NCI-H1092 (cell line): ENCODE results near the gene CD226.
"Not testable (repeated sequence)": the region's sequence is repeated elsewhere in the genome, so short reads cannot be mapped to it uniquely, and the experiment has no call there.

Source experiments
- DNase-seq: peaks from one replicate; lab custom pipeline; 2025; lab: John Stamatoyannopoulos, UW

CD226 gene

DNA sequence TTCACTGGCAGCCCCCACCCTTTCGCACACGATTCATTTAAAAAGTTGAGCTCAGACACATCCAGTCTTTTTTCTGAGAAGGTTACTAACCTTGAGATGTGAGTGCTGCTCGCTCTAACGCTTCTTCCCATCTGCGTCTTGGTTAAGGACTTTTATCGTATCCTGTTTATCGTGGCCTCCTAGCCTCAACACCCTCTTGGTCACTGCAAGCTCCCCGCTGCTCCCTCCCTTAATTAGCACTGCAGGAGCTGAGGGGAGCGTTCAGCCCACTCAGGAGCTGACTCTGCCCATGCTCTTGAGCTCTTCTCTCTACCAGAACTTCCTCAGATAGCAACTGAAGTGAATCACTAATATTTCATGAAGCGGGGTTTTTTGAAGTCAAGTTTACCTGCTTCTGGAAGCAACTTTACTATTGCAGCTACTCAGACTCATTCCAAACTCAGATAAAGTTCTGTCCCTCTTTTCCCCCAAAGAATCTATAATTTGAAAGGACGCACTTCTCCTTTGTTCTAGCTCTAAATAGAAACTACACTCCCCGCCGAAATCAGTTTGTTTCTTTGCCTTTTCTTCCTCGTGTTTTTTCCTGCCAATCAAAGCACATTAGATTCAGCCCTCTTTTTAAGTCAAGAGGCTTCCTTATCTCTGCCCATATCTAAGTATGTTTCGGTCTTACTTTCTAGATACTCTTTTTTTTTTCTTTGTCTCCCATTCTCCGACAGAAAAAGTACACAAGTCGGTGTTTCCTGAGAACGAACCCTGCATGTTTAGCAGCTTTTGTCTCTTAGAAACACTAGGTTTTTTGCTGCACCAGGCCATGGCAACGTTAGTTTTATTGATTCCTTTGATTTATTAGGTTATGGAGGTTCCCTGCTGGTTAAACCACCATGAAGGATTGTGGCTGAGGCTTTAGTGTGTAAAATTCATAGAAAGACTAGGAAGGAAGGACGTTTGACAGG is 9.3 kb upstream of the CD226 start:
- no peak for DNase-seq

DNA sequence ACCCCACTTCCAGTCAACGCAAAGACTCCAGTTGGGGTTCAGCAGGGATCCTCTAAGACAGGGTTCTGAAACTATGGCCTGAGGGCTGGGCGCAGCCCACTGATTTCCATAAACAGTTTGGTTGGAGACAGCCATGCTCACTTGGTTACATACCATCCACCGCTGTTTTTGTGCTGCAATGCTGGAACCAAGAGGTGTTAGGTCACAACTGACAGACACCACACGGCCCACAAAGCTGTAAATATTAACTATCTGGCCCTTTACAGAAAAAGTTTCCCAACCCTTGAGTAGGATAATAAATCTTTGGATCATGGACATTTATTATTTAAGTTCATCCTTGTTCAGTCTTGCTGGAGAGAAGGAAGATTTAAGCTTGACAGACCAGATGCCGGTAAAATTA is 8.4 kb upstream of the CD226 start:
- no peak for DNase-seq

DNA sequence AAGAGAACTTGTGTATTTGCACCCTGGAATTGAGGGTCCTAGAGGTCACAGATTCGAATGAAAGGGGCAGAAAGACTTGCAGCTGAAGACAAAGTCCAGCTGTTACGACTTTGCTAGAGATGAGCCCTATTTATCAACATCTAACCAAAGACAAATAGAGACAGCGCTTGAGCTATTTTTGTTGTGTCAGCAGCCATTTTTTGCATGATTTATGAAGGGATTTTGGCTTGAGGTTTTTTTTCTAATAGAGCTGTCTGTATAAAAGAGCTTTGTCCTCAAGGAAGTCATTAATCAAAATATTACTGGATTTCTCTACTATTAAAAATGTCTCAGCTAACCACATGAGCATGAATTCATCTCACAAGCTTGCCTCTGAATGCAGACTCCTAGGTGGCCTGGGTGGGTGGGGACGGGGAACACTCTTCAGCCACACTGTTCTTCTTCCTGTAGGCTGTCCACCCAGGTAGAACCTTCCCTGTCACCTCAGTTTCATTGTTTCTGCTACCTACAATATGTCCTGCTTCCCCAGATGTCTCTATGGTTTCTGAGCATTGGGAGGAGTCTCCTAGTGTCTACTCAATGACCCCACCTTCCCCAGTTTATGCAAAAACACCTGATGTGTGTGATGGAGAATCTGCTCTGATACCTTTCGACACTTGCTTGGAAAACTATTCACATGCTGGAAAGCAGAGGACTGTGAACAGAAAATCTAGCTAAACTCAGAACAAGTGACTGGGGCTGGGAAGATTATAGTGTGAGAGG is 7.2 kb upstream of the CD226 start:
- no peak for DNase-seq

DNA sequence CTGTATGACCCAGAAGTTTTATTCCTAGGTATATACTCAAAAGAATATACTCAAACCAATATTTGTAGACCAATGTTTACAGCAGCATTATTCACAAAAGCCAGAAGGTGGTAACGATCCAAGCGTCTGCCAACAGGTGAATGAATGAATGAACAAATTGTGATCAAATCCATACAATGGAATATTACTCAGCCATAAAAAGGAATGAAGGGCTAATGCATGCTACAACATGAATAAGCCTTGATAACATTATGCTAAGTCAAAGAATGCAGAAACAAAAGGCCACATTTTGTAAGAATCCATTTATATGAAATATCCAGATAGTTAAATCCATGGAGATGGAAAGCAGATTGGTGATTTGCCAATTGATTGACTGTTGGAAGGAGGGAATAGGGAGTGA is 5.5 kb upstream of the CD226 start:
- no peak for DNase-seq

DNA sequence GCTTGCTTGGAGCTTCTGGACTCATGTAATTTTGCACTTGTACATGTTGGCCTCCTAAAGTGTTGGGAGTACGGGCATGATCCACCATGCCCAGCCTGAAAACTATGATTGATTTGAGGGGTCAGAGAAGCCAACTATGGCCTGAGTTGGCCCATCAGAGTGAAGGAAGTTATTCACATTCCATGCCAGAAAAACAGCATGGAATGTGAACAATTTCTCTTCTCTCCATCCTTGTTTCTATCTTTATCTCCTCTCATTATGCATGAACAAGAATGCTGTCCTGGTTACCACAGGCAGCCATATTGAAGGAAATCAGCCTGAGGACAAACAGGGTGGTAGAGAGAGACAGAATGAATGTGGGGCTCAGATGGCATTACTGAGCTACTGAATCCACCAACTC is 3.5 kb upstream of the CD226 start:
- DNase-seq: no peak

DNA sequence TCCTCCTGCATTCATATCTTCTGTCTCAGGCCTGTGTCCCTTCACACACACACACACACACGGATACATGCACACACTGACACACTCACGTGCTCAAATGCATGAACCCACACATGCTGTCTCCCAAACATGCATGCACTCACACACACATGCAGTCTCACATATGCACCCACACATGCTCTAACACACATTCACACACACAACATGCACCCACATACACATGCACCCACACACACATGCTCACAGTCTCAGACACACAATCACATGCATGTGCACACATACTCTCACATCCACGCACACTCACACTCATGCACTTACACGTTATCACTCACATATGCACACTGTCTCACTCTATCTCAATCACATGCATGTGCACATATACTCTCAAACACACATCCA is 1.9 kb upstream of the CD226 start:
- no peak for DNase-seq

DNA sequence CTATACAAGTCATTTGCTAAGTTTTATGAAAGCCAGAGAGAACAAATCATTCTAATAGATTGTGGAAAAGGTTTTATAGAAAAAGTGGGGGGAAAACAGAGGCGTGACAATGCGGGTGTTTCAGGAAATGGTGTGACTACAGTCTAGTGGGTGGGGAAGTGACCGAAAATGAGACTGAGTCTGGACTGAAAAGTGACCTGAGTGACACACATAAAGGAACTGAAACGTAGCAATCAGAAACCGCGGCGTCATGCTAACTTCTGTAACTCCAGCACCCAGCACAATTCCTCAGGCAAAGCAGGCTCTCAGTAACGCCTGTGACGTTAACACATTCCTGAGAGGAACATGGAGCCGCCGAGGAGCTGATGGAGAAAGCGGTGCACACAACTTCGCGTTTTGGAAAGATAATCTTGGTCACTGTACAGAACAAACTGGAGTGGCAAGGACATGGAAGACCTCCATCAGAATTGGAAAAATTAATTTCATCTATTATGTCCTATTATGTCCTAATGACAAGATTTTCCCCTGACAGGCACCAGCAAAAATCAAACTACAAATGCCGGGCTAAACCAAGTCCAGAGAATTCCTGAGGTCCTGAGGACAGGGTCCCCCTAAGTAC is 1.4 kb upstream of the CD226 start:
- no peak for DNase-seq

DNA sequence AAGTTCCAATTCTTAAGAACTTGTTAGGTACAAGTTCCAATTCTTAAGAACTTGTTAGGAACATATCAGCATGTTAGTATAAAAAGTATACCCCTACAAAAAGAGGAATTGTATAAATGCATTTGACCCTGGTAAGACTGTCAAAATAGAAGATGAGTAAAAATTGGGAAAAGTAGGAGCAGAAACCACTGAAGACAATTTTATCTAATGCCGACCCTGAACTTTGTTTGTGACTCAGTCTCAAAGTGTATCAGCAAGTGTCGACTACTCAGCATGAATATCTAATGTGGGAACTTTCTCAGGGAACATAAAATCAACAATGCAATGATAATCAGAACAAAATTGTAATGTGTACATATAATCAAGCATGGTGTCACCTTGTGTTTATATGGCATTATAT is 583 bp upstream of the CD226 start:
- DNase-seq: no peak

DNA sequence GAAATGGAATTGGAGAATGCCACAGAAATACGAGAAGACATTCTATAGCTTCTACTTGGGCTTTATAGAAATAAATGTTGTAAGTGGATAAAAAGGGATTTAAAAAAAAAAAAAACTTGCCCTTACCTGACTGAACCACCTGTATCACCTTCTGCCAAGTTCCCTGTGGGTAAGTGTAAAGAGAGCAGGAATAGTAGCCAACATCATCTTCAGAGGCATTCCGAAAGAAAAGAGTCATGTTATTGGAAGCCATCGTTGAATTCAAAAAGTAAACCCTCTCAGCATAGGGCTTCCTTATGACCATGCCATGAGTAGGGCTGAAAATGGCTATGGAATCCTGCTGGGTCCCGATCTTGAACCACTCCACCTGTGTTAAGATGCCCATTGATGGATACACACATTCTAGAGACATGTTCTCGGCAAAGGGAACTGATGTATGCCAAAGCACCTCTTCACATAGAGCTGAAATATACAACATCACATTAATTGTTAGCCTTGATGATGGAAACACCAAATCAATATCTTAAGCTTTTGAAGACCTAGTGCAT is 991 bp downstream of the CD226 start:
- DNase-seq: no peak

DNA sequence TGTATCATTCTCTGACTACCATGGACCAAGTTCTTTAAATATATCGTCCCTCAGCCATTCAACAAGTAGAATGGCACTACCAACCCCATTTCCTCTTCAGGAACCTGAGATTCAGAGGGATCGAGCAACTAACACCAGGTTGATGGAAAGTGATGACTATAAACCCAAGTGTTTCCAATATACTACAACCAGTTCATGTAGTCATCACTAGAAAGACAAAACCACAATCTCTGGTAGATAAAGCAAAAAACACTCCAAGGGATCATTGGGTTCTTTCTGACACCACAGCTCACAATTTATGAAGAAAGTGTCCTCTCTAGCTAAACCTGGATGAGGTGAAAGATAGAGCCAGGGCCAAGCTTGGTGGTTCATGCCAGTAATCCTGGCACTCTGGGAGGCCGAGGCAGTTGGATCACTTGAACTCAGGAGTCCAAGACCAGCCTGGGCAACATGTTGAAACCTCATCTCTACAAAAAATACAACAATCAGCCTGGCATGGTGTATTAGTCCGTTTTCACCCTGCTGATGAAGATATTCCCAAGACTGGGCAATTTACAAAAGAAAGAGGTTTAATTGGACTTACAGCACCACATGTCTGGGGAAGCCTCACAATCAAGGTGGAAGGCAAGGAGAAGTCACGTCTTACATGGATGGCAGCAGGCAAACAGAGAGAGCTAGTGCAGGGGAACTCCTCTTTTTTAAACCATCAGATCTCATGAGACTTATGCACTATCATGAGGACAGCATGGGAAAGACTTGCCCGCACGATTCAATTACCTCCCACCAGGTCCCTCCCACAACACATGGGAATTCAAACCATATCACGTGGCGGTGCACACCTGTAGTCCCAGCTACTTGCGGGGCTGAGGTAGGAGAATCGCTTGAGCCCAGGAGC is 2.2 kb downstream of the CD226 start:
- no peak for DNase-seq

DNA sequence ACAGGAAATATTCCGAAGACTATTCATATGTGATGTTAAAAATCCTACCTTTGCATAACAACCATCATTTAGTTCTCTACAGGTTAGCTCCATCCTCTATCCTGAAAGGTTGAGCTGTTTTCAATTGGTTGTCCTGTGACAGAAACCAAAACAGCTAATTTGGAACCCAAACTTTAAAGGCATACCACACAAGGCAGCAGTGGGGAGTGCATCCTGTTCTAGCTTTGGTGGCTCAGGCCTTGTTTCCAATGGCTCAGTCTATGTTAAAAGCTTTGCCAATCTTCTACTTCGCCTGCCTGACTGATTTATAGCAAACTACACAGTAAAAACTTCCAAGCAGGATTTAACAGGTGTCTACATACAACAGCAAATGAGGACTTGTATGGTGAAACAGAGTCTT is 3.2 kb downstream of the CD226 start:
- no peak for DNase-seq

DNA sequence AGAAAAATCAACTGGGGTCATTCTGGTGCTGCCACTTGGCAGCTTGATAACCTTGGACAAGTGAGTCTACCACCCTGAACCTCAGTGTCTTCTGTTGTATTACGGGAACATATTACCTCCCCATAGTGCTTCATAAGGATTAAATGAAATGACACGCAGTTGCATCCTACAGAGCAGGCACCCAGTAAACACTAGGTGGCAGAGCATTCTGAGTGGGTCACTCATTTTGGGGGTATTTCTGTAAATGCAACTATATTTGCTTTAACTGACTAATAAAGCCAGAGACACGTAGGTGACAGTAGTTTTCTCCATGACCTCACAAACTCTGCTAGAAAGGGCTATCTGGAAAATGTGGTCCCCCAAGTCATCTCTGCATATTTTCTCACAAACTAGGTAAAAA is 4.7 kb downstream of the CD226 start:
- DNase-seq: no peak

DNA sequence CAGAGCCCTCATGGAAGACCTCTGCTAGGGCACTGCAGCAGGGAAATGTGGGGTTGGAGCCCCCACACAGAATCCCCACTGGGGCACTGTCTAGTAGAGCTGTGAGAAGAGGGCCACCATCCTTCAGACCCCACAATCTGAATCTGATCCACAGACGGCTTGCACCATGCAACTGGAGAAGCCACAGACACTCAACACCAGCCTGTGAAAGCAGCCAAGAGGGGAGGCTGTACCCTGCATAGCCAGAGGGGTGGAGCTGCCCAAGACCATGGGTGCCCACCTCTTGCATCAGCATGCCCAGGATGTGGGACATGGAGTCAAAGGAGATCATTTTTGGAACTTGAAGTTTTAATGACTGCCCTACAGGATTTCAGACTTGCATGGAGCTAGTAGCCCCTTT is 6.5 kb downstream of the CD226 start:
- DNase-seq: no peak

DNA sequence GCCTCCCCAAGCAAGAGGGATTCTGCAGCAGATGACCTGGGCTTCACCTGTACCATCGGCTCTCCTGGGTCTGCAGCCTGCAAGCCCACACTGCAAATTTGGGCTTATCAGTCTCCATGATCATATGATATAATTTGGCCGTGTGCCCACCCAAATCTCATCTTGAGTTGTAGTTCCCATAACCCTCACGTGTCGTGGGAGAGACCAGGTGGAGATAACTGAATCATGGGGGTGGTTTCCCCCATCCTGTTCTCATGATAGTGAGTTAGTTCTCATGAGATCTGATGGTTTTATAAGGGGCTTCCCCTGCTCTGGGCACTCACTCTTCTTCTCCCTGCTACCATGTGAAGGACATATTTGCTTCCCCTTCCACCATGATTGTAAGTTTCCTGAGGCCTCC is 7.9 kb downstream of the CD226 start:
- DNase-seq: not testable (repeated sequence)

DNA sequence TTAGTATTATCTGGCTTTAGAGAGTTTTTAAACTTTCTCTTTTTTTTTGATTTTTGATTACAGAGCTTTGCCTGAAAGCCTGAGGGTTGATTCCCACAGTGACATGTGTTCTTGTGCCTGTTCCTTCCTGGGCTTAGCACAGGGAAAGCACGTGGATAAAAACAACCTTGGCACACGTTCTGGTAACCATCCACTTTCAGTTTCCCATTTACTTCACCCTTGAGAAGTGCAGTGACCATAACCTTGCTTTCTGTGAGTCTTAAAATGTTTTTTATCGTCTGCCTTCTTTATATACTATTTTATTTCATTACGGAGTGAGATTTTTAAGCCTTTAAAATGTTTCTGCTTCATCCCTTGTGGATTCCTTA is 11.5 kb downstream of the CD226 start:
- DNase-seq: no peak

DNA sequence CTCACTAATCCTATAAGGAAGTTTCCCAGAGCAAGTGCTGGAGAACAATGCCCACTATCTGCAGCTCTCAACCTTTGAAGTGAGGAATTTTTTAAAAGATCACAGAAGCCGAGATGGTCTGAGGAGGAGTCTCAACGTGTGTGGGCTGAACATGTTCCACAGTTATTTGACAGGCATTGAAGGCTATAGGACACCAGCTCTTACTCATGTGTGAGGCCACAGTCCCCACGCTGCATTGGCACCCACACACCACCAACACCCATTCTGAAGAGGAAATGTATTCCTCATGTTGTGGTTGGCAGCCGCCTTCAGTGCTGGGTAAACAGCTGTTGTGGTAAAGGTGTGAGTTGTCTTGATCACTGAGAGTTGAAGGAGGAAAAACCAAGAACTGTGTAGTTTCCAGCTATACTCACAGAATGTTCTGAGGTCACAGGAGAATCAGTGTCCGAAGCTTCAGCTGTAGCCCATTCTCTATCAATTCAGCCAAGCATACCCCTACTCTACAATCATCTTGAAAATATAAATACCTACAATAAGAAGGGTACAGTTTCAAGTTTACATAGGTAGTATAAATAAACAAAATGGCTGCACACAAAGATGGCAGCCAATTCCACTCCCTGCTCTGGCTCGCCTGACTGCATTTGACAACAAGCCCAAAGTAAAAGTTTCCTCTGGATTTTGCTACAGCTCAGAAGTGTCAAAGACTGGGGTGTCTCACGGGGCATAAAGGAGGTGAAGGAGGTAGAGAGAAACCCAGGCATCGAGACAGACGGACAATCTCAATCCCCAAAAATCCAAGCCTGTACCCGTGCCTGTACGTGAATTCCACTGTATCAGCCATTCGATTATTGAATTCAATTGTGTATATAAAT is 12.1 kb downstream of the CD226 start:
- DNase-seq: no peak

DNA sequence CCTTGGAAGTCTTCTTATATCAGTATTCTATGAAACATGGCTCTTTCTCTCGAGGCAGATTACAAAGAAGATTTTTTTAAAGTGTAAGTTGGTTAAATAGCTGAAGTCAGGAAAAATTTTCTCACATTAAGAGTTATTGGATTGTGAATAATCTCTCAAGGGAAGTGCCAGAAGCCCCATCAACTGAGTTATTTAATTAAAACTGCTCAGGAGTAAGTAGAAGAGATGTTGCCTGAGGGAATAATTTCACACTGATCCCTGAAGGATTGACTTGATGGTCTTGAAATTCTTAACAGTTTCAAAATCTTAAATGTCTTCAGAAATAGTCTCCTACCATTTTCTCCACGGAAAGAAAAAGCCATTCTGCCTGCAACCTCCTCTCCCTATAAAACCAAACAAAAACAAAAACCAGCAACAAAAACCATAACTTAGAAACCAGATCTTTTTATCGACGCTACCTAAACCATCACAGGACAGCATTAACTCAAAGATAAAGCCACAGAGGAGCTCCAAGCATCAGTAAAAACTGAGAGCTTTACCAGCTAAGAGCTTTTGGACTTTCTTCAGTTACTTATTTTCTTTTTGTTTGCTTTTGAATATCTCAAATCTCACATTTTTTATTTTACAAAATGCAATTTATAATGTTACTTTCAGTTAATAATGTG is 12.9 kb downstream of the CD226 start:
- no peak for DNase-seq

DNA sequence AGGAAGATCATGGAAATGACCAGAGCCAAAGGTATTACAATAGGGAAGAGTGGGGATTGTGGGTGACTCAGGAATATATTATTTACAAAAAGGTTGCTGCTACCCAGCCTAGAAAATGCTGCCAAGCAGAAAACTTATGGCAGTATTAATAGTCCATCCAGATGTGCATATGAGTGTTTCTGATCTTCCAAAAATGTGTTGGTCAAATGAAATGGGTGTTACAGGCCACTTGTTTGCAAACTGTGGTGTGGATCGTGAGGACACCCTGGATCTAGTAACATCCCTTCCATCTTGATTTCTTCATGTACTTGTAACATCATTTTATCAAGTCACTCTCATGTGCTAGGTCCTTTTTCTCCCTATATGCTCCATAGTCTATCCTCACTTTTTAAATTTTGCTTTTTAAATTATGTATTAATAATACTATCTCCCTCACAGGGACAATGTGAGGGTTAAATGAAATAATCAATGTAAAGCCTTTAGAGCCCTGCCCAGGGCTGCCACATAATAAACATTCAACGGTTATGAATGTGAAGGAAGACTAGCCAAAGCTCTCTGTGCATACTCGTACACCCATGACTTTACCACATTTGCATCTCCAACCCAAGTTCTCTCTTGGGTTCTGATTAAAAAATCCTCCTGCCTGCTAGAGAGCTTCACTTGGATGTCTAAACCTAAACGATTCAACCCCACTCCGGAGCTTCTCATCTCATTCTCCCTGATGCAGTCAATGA is 18.5 kb downstream of the CD226 start:
- no peak for DNase-seq

DNA sequence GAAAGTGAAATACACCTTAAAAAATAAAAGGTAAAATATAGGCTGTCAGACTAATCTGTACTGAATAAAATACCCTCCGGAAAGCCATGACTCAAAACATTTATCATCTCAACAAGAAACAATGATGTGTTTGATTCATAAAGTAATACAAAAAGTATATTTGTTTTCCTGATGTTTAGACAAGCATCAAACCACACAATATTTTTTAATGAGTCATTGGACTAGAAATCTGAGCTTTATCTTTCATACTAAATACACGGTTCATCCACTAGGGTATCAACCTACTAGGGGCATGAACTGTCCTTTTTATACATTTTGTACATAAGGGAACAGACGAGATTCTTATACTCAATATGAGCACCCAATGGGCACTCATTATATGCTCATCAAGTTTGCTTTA is 31.3 kb downstream of the CD226 start:
- no peak for DNase-seq
